DND-41 (cell line): ENCODE data around the gene FGD6.

Source experiments
- ATAC-seq: fragments of 200-7000 bp; cut with Tn5 transposase; 3 replicates; pipeline ENCODE4 v1.9.1; 2021; ENCODE audit warnings: low read depth; ENCODE audit not compliant: insufficient read depth
- DNase-seq: peaks from one replicate; pipeline ENCODE4 v3.0.0-alpha.2; 2020
- H2AFZ ChIP-seq: 2 replicates; pipeline ENCODE4 v1.6.0; 2012; ENCODE audit warnings: low read depth, low read length
- H3K27ac ChIP-seq: 2 replicates; pipeline ENCODE4 v1.5.1; 2012; ENCODE audit warnings: low read length, inconsistent platforms
- H3K27me3 ChIP-seq: fragments of 200-600 bp; sonication (generic); 2 replicates; pipeline ENCODE4 v1.6.0; 2012; ENCODE audit warnings: low read length, mild to moderate bottlenecking, inconsistent platforms; ENCODE audit not compliant: insufficient read depth, poor library complexity
- H3K36me3 ChIP-seq: 2 replicates; pipeline ENCODE4 v1.5.1; 2012; ENCODE audit warnings: low read length, inconsistent platforms; ENCODE audit not compliant: insufficient read depth
- H3K4me1 ChIP-seq: 2 replicates; pipeline ENCODE4 v1.5.1; 2012; ENCODE audit warnings: mild to moderate bottlenecking, low read length; ENCODE audit not compliant: insufficient read depth
- H3K4me2 ChIP-seq: 2 replicates; pipeline ENCODE4 v1.6.0; 2012; ENCODE audit warnings: mild to moderate bottlenecking, moderate library complexity, low read length, inconsistent platforms; ENCODE audit not compliant: insufficient read depth
- H3K4me3 ChIP-seq, 2 experiments: fragments of 200-600 bp in 1 of 2; shearing (Covaris generic) in 1 of 2; 2 replicates each; pipeline ENCODE4 v1.5.1; 2012 to 2016; ENCODE audit warnings: inconsistent platforms in 2 of 2, low read length in 2 of 2, mild to moderate bottlenecking in 2 of 2, low read depth in 1 of 2, moderate library complexity in 1 of 2
- H3K79me2 ChIP-seq: 2 replicates; pipeline ENCODE4 v1.6.0; 2012; ENCODE audit warnings: low read length, inconsistent platforms; ENCODE audit not compliant: insufficient read depth
- H3K9ac ChIP-seq: 2 replicates; pipeline ENCODE4 v1.6.0; 2012; ENCODE audit warnings: low read depth, mild to moderate bottlenecking, inconsistent platforms, low read length, moderate library complexity
- H3K9me3 ChIP-seq: 2 replicates; pipeline ENCODE4 v1.5.1; 2012; ENCODE audit warnings: low read length, moderate library complexity, mild to moderate bottlenecking, inconsistent platforms; ENCODE audit not compliant: insufficient read depth, severe bottlenecking
- H4K20me1 ChIP-seq: 2 replicates; pipeline ENCODE4 v1.6.0; 2012; ENCODE audit warnings: low read length; ENCODE audit not compliant: insufficient read depth
- CTCF ChIP-seq: IDR thresholded peaks from 2 replicates; pipeline ENCODE4 v1.5.1; 2012; ENCODE audit warnings: borderline replicate concordance, low read length, moderate library complexity, mild to moderate bottlenecking; ENCODE audit not compliant: poor library complexity, severe bottlenecking; ENCODE audit errors: extremely low read depth
- EZH2 ChIP-seq: IDR thresholded peaks from 3 replicates; pipeline ENCODE4 v1.6.1; 2012; ENCODE audit warnings: borderline replicate concordance, low read depth, mild to moderate bottlenecking, moderate library complexity, low read length, inconsistent platforms; ENCODE audit not compliant: severe bottlenecking

Gene FGD6

GRCh38 chr12:95228617-95229016, 11.3 kb upstream of the FGD6 start:
- H3K36me3 ChIP-seq = peaks cover 38% of the 10 kb centered on the region
- H3K27me3 ChIP-seq = no peaks in the 10 kb centered on the region
- ATAC-seq = no peak
- peaks cover 5% of the 10 kb centered on the region; the same call in 1 of the 2 replicates for H3K4me1 ChIP-seq
- H3K9me3 ChIP-seq = peaks cover 1% of the 10 kb centered on the region
- peaks cover 46% of the 10 kb centered on the region; the same call in 1 of the 2 replicates for H4K20me1 ChIP-seq
- H3K4me2 ChIP-seq = no peak overlapping the region
- H2AFZ ChIP-seq = no peak overlapping the region
- TF ChIP-seq EZH2 (no peak), CTCF (no peak)
- H3K79me2 ChIP-seq = peaks cover 98% of the 10 kb centered on the region
- no peak overlapping the region for H3K4me3 ChIP-seq
- no peak overlapping the region for H3K9ac ChIP-seq
- DNase-seq = no peak
- H3K27ac ChIP-seq = no peak overlapping the region

GRCh38 chr12:95227818-95228356, 10.6 kb upstream of the FGD6 start:
- Histone ChIP-seq H3K27ac (no peak overlapping the region), H3K9me3 (no peaks in the 10 kb centered on the region), H3K4me3 (no peak overlapping the region), H3K4me2 (no peak overlapping the region), H2AFZ (no peak overlapping the region), H3K27me3 (no peaks in the 10 kb centered on the region), H3K9ac (no peak overlapping the region), H3K79me2 (peaks cover 98% of the 10 kb centered on the region), H4K20me1 (peaks cover 46% of the 10 kb centered on the region; the same call in 1 of the 2 replicates), H3K4me1 (peaks cover 5% of the 10 kb centered on the region; the same call in 1 of the 2 replicates), H3K36me3 (peaks cover 33% of the 10 kb centered on the region)
- ATAC-seq (no peak), DNase-seq (no peak)
- TF ChIP-seq EZH2 (no peak), CTCF (no peak)

- ATAC-seq (no peak), DNase-seq (no peak)
- TF ChIP-seq EZH2 (no peak), CTCF (no peak)
- Histone ChIP-seq H3K4me3 (no peak overlapping the region), H3K9ac (no peak overlapping the region), H3K4me1 (peaks cover 8% of the 10 kb centered on the region; the same call in 1 of the 2 replicates), H3K4me2 (no peak overlapping the region), H2AFZ (no peak overlapping the region), H3K9me3 (no peaks in the 10 kb centered on the region), H3K36me3 (peaks cover 30% of the 10 kb centered on the region), H3K27me3 (no peaks in the 10 kb centered on the region), H3K27ac (no peak overlapping the region), H3K79me2 (peaks cover 98% of the 10 kb centered on the region), H4K20me1 (peaks cover 58% of the 10 kb centered on the region; the same call in 1 of the 2 replicates)
These were observed 8.5 kb upstream of the FGD6 start for GRCh38 chr12:95225645-95226212.
